Activated CD4-positive, alpha-beta T cell treated with anti-CD3 and anti-CD28 coated beads, Interleukin-2, amount 50 U/mL, for 4 hours (primary cell): ENCODE measurements around the gene IL17C.

Source experiments
- DNase-seq, 2 experiments: peaks; one replicate each; pipeline ENCODE4 v3.0.0-alpha.2; 2020

IL17C gene

DNA sequence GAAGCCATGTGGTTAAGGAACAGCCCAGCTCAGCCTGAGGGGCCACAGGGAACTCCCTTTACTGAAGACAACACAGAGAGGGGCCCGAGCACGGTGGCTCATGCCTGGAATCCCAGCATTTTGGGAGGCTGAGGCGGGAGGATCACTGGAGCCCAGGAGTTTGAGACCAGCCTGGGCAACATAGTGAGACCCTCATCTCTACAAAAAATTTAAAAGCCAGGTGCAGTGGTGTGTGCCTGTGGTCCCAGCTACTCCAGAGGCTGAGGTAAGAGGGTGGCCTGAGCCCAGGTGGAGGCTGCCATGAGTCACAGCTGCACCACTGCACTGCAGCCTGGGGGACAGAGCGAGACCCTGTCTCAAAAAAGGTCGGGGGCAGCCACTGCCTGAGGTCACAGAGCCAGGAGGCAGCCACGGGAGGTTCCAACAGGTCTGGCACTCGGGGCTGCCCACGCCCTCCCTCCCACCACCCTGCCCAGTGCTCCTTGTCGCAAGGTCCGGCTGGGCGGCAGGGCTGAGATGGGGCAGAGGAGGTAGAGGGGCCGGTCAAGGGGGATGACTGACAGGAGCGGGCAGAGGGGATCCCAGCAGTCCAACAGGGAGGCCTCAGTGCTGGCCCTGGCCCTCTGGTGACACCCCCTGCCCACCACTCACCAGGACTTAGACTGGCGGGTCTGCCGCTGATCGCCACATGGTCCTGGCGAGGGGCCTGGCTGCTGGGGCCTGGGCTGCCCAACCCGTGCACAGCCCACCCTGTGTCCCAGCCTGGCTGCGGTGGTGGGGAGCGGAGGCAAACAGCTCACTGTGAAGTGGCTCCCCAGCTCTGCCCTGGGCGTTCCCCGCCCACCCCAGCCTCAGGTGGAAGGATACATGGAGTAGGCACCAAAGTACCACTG is 9.1 kb downstream of the IL17C start:
- DNase-seq = no peak

DNA sequence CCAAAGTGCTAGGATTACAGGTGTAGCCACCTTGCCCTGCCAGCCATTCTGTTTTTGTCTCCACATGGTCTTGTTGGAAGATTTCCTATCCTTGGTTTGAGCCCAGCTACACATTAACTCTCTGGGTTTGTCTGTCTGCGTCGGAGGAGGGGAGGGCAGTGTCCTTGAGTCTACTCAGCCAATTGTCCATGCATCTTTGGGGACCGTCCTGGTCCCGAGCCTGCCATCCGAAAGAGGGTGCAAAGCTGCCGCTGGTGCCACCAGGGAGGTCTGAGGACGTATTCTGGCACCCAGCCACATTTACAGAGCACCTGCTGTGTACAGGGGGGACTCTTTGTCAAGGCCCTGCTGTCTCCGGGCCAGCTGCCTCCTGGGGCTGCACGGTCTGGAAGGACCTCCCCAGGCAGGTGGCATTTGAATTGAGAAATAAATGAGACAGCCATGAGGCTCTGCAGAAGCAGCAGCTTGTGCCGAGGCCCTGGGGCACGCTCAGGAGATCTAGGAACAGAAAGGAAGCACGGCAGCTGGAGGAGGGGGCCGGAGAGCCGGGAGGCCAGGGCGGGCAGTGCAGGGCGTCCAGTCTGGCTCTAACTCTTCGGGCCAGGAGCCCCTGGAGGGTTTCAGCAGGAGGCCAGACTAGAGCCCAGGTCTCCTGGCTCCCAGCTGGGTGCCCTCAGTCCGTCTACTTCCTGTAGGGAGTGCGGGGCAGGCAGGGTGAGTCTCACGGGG is 11.0 kb downstream of the IL17C start:
- DNase-seq = no peak

DNA sequence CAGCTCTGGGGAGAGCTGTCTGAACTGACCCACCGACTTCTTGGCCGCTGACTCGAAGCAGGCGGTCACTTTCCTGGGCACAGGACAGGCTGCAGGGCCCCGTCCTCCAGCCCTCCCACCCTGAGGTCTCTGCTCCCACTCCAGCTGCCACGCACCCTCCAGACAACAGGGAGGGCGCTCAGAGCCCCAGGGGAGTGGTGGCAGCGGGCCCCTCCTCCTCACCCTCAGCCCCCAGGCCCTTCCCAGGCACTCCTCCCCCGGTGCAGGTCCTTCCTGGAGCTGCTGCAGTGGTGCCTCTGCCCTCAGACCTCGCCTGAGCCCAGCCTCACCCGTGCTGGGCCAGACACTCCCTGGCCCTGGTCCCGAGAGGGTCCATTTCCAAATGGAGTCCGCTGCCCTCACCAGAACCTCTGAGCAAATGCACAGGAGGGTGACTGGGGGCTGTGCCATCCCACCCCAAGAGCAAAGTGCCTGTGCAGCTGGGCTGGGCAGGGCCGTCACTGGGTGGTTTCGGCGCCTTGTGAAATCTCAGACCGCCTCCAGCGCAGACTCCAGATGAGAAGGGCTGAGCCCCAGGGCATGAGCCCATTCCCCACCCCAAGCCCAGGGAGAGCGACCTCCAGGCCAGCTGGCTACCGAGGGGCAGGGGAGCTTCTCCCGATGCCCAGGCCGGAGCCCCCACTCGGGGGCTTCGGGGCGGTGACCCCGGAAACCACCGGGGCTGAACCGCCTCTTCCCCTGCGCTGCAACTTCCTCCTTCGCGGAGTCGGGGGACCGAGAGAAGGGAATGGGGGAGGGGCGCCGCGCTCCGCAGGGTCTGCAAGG is 11.8 kb downstream of the IL17C start:
- DNase-seq = no peak

DNA sequence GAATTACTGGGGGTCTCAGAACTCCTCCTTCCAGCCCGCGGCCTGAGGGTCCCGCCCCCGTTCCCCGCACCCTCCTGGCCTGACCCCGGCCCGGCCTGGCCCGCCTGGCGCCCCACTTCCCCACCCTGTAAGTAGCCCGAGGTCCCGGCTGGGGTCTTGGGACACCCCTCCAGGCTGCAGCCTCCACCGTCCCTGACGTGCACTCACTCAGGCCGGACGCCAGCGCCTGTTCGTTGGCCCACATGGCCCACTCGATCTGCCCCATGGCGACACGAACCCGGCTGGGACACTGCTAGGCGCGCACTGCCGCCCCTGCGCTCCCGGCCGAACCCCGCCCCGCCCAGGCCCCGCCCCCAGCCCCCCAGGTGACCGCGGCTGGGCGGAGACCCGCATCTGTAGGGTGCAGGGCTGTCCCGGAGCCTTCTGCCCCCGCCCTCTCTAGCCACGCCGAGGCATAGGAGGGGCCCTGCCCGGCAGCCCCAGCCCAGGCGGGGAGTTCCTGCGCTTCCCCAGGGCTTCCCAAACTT is 12.4 kb downstream of the IL17C start, which contains the start of gene CYBA:
TSS of gene CYBA (minus strand) at position 305 of the 527 bp plus-strand sequence. CDS start at position 265, 40 bp downstream.
- peak; percentile 57 to 61 for DNase-seq

DNA sequence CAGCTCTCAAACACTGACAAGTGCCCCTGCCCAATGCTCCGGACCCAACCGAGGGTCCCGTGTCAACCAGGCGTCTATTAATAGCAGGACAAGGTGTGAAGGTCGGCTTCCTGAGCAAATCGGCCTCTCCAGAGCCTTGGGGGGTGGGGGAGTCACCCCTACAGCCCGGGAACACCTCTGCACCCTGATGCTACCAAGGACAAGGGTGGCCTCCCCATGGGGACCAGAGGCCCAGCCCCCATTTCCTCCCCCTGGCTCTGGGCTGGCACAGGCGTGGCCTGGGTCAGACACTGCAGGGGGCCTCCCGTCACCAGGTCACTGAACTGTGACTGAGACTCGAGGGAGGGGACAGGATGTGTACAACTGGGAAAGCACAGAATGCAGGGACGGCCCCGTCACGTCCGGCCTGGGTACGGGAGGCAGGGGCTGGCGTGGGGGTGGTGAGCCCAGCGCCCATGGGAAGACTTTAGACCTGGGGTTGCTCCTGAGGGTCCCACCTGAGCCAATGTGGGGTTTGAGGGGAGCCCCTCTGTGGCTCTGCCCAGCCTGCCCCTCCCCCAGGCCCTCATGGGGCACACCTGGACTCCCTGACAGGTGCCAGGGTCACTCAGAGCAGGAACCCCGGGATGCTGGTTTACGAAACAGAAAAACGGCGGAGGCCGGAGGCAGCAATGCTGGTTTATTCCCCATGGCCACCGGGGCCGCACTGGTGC is 13.1 kb downstream of the IL17C start:
- peak; percentile 39 to 50 for DNase-seq

DNA sequence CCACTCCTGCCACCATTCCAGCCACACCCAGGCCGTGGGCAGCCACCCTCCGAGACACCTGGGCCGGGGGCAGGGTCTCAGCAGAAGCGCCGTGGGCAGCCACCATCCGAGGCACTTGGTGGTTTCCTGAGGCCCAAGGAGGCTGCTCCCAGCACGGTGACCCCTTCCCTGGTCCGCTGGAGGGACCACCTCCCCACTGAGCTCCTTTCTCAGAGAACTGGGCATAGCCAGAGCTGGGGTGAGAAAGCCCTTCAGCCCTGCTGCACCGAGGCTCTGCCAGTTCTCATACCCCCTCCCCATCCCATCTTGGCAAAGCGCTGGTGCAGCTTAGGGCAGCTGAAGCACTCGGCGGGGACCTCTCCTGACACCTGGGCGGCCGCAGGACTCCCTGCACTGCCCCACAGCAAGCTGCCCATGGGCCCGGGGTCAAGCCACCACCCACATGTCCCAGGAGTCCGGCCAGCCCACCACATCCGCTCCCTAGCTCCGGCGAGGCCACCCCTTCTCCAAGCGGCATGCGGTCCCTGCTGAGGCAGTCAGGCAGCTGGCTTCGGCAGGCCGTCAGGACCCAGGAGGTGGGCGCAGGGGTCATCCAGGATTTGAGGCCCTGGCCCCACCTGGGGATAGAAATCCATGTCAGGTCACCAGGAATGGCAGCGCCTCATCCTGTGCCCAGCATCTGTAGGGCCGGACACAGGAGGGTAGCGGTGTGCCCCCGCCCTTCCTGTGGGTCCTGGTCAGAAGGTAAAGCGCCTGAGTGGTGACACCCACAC is 13.8 kb downstream of the IL17C start:
- no peak for DNase-seq

DNA sequence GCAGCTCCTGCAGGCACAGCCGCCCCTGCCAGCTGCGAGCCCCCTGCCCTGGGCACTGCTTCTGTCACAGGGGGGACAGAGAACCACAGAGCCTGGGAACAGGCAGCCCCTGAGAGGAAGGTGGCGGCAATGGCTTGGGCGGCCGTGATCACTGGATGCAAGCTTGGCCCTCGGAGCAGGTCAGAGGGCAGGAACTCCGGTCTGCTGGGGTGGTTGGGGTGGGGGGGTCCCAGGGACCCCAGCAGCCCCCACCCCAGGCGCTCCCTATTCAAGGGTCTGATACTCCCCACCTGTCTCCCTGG is 14.3 kb downstream of the IL17C start:
- no peak for DNase-seq

DNA sequence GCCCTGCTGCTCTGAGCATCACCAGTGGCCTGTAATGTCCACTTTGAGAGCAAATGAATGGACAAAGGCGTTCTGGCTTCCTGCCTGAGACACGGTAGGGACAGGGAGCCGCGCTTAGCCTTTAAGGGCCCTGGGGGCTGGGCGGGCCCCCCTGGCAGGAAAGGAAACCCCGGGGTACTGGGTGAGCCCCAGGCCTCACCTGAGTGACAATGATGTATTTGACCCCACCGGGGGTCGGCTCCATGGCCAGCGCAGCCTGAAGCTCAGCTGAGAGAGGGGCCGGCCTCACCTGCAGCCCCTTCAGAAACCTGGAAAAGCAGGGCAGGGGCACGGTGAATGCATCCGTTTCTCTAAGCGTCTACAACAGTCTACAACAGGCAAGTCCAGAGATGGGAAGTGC is 14.7 kb downstream of the IL17C start:
- no peak for DNase-seq

DNA sequence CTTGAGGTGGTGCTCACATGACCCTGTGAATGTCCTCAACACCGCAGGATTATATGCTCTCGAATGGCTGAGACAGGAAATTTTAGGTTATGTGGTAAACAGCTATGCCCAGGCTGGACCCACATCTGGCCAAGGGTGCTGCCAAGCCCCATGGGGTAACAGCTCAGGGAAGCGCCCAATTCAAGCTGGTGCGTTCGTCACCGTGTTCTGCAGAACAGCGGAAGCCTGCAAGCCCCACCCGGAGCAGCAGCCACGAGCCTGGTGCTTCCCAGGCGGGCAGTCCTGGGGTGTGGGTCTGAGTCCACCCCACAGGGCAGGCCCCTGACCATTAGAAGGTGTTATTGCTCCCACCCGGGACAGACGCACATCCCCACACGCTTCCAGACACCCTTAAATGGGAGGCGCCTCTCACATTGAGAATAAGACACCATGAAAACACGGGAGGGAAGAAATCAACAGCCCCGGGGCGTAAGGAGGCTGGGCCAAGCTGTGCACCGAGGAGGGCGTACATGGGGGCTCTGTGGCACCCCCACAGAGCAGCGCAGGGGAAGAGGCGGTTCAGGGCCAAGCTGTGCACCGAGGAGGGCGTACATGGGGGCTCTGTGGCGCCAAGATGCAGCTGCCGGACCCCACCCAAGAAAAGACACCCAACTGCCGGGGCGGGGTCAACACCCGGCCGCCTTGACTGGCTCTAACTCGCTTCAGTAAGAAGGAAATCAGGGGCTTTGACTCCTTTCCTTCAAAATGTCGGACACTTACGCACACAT is 15.4 kb downstream of the IL17C start:
- DNase-seq = no peak

DNA sequence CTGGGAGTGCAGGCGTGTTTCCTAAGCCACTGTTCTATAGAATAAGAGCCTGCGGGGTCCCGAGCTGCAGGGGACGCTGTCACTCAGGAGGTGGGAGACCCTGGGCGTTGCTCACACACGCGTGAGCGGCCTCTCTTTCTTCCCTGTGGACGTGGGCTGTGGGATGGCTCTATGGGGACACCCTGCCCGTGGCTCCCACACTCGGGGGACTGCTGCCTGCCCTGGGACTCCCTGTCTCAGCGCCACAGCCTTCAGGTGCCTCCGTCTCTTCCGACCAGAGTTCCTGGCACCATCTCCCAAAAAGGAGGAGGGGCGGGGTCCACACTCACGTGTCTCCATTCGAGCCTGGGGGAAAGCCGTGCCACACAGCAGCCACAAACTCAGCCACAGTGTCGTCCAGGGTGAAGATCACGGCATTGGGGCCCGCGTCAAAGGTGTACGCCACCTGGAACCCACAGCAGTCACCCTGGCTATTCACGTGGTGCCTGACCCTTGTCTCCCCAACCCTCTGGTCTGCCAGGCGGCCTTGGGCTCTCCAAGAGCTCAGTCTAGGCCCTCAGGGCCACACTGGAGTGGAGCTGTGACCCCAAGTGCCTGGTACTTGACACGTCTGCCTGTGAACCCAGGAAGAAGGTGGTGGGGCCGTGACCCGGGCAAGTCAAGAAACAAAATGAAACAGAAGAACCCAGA is 16.1 kb downstream of the IL17C start:
- no peak for DNase-seq

DNA sequence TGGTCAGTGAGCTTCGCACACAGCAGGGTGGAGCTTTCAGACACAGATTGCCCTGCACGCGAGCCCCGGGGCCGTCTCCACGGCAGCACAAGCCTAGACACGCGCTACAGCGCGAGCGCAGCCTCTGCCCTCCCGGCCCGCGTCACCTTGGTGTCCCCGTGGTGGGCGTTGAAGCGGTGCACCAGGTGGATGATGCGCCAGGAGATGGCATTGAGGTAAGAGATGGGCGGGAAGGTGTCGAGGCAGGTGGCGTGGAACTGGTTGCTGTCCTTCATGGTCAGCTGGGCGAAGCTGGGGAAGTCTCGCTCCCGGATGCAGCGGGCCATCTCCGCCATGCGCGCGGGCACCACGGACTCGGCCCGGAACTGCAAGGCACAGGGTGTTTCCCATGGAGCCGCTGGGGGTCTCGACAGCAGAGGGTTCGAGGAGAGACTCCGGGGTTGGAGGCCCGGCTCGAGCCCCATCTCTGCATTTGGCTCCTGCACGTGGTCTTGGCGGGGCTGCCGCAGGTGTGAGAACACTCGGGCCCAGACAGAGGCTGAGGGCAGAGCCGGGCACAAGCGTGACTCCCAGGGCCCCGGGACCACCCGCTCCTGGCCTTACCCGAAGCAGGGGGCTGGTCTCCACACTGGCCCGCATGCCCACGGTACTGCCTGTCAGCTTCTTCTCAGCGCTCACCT is 16.8 kb downstream of the IL17C start:
- DNase-seq = no peak

DNA sequence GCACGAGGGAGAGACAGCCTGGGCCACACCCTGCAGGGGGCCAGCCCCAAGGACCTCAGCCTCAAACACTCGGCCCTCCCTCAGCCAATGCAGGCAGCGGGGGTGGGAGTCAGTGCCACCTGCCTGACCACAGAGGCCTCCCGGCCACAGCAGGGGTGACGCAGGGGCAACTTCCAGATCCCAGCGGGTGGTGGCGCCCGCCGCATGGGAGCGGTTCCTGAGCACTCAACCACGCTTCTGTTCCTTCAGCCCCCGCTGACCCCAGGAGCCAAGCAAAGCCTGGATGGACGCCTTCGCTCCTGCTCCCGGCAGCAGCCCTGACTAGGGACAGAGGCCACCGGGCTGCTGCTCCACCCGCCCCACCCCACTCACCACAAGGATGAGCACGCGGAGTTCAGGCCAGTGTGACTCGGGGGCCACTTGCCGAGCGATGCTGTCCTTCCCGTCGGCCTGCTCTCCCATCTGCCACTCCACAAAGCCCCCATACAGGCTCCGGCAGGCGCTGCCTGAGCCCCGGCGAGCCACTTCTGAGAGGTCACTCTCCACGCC is 17.4 kb downstream of the IL17C start:
- DNase-seq = no peak

DNA sequence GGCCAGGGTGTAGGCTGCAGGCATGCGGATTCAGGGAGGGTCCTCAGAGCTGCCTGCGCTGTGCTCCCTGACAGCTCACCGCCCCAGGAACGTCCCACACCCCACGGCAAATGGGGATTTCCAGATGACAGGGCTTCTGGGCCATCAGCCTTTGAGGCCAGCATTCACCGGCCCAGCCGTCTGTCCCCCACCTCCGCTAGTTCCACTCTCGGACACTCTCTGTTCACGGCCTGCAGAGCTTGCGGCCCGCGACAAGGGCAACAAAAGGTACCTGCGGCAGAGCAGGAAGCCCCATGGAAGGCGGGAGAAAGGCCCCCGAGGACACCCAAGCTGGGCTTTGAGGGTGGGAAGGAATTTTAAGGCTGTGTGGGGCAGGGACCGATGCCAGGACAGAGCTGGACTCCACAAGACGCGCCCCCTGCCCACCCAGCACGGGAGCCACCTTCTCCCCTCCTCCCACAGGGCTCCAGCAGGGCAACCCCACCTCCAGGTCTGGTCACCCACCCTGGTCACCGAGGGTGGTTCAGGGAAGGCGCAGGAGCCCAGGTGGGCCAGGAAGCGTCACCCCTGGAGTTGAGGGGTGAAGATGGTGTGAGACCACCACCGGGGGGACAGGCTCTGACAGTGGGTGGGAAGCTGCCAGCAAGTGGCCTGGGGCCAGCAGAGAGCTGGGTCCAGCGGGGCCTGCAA is 18.1 kb downstream of the IL17C start:
- DNase-seq = no peak

DNA sequence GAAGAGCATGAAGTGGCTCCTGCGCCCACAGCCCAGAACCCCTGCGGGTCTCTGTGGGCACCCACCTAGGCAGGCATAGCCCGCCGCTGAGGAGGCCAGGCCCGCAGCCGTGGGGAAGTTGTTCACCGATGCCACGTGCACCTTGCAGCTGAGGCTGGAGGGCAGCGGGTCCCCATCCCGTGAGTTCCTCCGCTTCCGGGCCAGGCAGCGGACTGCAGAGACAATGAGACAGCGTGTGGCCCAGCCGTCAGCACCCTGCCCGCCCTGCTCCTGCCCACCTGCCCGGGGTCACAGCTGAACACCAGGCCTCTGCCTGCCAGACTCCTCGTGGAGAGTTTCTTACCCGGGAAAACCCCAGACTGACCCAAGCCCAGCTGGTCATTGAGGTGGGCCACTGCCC is 19.0 kb downstream of the IL17C start:
- no peak for DNase-seq

DNA sequence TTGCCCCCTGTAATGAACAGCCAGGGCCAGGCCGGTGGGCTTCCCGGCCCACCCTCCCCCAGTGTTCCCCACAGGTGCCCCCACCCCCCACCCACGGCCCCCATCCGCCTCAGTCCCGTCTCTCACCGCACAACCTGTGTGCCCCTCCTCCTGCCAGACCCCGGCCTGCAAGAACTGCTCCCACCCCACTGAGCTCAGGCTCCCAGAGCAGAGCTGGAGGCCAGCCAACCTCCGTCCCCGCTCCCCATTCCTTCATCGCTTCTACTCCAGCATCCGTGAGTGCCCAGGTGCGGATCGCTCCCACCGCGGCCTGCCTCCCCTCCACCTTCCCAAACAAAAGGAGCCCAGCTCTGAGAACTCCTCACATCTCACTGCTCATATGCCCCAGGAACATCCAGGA is 20.3 kb downstream of the IL17C start:
- no peak for DNase-seq

DNA sequence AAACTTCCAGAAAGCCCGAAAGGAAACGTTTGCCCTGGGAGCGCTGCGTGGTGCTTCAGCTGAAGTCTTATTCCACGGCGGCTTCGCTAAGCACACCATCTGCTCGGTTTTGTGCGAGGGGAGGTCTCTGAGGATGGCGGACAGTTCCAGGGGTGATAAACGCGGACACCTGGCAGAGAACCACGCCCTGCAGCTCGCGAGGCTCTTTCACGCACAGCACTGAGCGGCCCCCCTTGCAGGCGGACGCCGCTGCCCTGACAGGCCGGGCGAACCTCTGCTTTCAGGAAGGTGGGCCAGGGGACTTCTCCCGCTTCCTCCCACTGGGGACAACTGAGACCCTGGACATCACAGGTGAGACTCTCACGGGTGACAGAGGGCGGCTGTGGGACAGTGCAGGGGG is 20.8 kb downstream of the IL17C start:
- no peak for DNase-seq

DNA sequence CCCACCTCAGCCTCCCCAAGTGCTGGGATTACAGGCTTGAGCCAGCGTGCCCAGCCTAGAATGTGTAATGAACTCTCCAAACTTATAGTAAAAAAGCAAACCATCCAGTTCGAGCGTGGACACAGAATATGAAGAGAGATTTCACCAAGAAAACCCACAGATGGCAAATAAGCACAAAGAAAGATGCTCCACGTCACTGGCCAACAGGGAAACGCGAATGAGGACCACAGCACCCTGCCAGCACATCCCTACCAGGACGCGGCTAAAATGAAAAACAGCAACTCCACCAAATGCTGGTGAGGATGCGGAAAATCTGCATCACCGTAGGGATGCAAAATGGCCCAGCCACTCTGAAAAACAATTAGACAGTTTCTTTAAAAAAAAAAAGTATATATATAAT is 23.1 kb downstream of the IL17C start:
- no peak for DNase-seq

DNA sequence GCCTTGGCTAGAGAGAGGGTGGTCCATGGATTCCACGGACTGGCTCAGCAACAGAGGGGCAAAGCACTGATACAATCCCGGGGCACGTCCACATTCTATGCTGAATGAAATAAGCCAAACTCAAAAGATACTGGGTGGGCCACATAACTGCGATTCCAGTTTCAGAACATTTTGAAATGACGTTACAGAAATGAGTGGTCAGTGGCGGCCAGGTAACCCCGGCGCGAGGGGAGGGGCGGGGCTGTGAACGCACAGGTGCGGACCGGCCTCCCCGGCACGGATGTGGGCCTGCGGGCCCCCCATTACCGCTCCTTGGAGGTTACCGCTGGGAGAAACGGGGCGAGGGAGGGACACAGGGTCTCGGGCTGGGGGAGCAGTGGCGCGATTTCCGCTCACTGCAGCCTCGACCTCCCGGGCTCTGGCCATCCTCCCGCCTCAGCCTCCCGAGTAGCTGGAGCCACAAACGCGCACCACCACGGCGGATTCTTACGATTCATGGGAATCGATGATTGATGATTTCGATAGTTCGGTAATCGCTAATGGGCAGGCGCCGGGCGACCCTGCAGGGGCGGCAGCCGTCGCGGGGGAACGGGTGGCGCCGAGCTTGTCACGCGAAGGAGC is 24.0 kb downstream of the IL17C start:
- no peak for DNase-seq
